ENCODE measurements around the gene MYH7. TPM values are rescaled to one million over a fixed set of nuclear protein-coding genes. Genes with fewer than 3 reads are reported as not detected.
"Not testable (repeated sequence)": the region's sequence is repeated elsewhere in the genome, so short reads cannot be mapped to it uniquely, and the experiment has no call there.

MYH7 gene
- total and polyA plus RNA-seq, 2 donors from 2014 or later = 0.06 to 1.6 TPM

DNA sequence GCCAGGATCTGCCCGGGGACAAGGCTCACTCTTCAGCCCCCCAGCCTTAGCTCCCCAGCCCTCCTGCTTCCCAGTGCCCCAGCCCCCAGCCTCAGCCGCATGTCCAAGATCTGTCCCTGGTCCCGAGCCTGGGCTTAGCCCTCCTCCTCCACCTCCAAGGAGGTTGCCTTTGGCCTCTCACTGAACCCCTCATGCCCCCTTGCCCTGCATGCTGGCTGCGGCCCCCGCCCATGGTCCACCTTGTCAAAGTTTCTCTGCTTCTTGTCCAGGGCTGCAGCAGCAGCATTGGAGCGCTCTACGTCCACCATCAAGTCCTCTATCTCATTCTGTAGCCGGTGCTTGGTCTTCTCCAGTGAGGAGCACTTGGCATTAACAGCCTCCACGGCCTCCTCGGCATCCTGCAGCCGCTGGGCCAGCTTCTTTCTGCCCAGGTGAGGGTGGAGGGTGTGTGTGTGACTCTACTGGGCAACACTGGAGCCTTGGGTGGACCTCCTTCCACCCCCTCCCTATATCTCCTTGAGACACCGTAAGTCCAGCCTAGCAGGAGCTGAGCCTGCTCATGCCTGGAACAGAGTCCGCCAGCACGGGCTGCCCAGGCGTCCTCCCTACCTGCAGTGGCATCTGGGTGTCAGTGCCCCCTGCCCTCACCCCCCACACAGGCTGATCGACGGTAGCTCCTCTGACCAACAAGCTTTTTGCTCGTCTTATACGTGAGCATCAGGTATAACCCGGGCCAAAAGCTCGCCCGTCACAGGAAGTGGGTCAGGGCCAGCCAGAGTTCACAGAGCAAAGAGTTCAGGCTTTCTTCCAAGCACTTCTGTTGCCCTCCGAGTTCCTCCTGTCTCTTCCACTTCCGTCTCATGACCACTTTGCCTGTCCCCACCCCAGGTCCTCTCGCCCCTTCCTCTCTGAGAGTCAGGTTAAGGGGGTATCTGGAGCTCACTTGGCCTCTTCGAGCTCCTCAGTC is 47.3 kb downstream of the MYH7 start:
- Histone ChIP-seq H3K4me1 (ENCODE audit: control insufficient read depth in 2 of 3, insufficient read depth in 2 of 3, low read depth in 1 of 3, low read length in 3 of 3) (no peaks in the 10 kb centered on the region), H3K9ac (ENCODE audit: low read length in 3 of 3) (no peak overlapping the region), H3K4me3 (ENCODE audit: low read length in 3 of 3) (no peak overlapping the region), H3K9me3 (ENCODE audit: control insufficient read depth in 2 of 3, insufficient read depth in 1 of 3, low read length in 3 of 3) (no peaks in the 10 kb centered on the region), H3K36me3 (ENCODE audit: control insufficient read depth in 2 of 3, insufficient read depth in 3 of 3, low read length in 3 of 3) (no peaks in the 10 kb centered on the region), H3K27me3 (ENCODE audit: control insufficient read depth, insufficient read depth, low read length) (no peaks in the 10 kb centered on the region), H3K27ac (ENCODE audit: low read depth in 2 of 2, low read length in 2 of 2) (no peak overlapping the region)
- FAIRE-seq = no peak
- TF ChIP-seq, protein P1, sequence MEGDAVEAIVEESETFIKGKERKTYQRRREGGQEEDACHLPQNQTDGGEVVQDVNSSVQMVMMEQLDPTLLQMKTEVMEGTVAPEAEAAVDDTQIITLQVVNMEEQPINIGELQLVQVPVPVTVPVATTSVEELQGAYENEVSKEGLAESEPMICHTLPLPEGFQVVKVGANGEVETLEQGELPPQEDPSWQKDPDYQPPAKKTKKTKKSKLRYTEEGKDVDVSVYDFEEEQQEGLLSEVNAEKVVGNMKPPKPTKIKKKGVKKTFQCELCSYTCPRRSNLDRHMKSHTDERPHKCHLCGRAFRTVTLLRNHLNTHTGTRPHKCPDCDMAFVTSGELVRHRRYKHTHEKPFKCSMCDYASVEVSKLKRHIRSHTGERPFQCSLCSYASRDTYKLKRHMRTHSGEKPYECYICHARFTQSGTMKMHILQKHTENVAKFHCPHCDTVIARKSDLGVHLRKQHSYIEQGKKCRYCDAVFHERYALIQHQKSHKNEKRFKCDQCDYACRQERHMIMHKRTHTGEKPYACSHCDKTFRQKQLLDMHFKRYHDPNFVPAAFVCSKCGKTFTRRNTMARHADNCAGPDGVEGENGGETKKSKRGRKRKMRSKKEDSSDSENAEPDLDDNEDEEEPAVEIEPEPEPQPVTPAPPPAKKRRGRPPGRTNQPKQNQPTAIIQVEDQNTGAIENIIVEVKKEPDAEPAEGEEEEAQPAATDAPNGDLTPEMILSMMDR (IDR thresholded peaks at IDR 0.05; ENCODE audit: borderline replicate concordance, extremely low read depth, insufficient read depth) = no peak
- DNase-seq = no peak
- intact Hi-C loops (cut with DNase I) = no loop called here

DNA sequence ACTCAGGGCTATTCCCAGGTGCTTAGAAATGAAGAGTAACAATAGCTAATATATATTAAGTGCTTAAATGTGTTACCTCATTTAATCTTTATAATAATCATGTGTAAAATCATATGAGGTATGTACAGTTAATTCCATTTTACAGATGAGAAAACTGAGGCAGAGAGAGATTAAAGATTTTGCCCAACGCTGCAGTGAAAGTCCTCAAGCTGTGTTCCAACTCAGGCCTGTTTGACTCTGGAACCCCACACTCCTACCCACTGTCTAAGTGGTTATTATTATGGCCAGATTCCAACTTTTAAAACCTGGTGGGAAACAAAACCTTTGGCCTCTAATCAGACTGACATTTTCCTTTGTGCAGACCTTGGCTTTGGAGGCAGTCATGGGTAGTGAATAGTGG is 48.5 kb downstream of the MYH7 start:
- FAIRE-seq (no peak), DNase-seq (no peak)
- H3K4me1 ChIP-seq (ENCODE audit: control insufficient read depth in 2 of 3, insufficient read depth in 2 of 3, low read depth in 1 of 3, low read length in 3 of 3) = no peaks in the 10 kb centered on the region
- H3K9ac ChIP-seq (ENCODE audit: low read length in 3 of 3) = no peak overlapping the region
- intact Hi-C loops (cut with DNase I) = no loop called here
- H3K4me3 ChIP-seq (ENCODE audit: low read length in 3 of 3) = no peak overlapping the region
- TF ChIP-seq, protein P1 (IDR thresholded peaks at IDR 0.05; ENCODE audit: borderline replicate concordance, extremely low read depth, insufficient read depth) = no peak
- H3K36me3 ChIP-seq (ENCODE audit: control insufficient read depth in 2 of 3, insufficient read depth in 3 of 3, low read length in 3 of 3) = no peaks in the 10 kb centered on the region
- H3K27me3 ChIP-seq (ENCODE audit: control insufficient read depth, insufficient read depth, low read length) = no peaks in the 10 kb centered on the region
- no peaks in the 10 kb centered on the region for H3K9me3 ChIP-seq (ENCODE audit: control insufficient read depth in 2 of 3, insufficient read depth in 1 of 3, low read length in 3 of 3)
- no peak overlapping the region for H3K27ac ChIP-seq (ENCODE audit: low read depth in 2 of 2, low read length in 2 of 2)

DNA sequence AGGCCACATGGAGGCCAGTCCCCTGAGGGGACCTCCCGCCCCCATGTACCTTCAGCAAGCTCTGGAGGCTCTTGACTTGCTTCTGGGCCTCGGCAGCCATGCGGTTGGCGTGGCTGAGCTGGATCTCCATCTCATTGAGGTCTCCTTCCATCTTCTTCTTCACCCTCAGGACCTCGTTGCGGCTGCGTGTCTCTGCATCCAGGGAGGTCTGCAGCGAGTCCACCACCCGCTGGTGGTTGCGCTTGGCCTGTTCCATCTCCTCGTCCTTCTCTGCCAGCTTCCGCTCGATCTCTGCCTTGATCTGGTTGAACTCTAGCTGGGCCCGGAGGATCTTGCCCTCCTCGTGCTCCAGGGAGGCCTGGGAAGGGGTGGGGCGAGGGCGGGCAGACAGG is 49.2 kb downstream of the MYH7 start:
- H3K27me3 ChIP-seq (ENCODE audit: control insufficient read depth, insufficient read depth, low read length); intact Hi-C loops (cut with DNase I); H3K4me1 ChIP-seq (ENCODE audit: control insufficient read depth in 2 of 3, insufficient read depth in 2 of 3, low read depth in 1 of 3, low read length in 3 of 3); H3K9ac ChIP-seq (ENCODE audit: low read length in 3 of 3); H3K4me3 ChIP-seq (ENCODE audit: low read length in 3 of 3); H3K27ac ChIP-seq (ENCODE audit: low read depth in 2 of 2, low read length in 2 of 2); DNase-seq; H3K9me3 ChIP-seq (ENCODE audit: control insufficient read depth in 2 of 3, insufficient read depth in 1 of 3, low read length in 3 of 3); FAIRE-seq; H3K36me3 ChIP-seq (ENCODE audit: control insufficient read depth in 2 of 3, insufficient read depth in 3 of 3, low read length in 3 of 3): not testable (repeated sequence)

DNA sequence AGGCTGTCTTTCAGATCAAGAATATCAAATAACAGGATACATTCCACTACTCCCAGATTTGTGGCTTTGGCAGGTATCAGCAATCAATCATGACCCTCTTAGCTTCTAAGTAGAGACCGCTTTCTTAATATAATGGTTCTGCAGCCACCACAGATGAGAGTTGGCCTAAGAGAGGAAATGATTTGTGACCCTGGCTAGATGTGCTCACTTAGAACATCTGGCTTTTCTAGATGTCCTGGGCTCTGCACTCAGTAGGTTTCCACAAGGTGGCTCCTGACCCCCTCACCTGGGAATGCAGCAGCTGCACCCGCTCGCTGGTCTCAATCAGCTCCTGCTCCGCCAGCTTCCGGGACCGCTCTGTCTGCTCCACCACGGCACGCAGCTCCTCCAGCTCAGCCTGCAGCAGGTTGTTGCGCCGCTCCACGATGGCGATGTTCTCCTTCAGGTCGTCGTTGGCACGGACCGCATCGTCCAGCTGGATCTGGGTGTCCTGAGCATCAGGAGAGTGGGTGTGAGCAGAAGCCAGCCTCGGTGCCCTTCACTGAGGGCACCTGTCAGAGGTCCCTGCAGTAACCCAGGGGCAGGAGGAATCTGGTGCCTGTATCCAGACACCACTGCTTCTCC is 49.7 kb downstream of the MYH7 start:
- DNase-seq = peak in 4 of 5 donors; percentile 54 to 75 (median 62)
- Histone ChIP-seq H3K9ac (ENCODE audit: low read length in 3 of 3) (no peak overlapping the region), H3K36me3 (ENCODE audit: control insufficient read depth in 2 of 3, insufficient read depth in 3 of 3, low read length in 3 of 3) (no peaks in the 10 kb centered on the region), H3K4me1 (ENCODE audit: control insufficient read depth in 2 of 3, insufficient read depth in 2 of 3, low read depth in 1 of 3, low read length in 3 of 3) (no peaks in the 10 kb centered on the region), H3K27ac (ENCODE audit: low read depth in 2 of 2, low read length in 2 of 2) (no peak overlapping the region), H3K4me3 (ENCODE audit: low read length in 3 of 3) (no peak overlapping the region), H3K27me3 (ENCODE audit: control insufficient read depth, insufficient read depth, low read length) (no peaks in the 10 kb centered on the region), H3K9me3 (ENCODE audit: control insufficient read depth in 2 of 3, insufficient read depth in 1 of 3, low read length in 3 of 3) (no peaks in the 10 kb centered on the region)
- TF ChIP-seq, protein P1 (IDR thresholded peaks at IDR 0.05; ENCODE audit: borderline replicate concordance, extremely low read depth, insufficient read depth) = no peak
- no peak for FAIRE-seq
- intact Hi-C loops (cut with DNase I) = no loop called here

Measured in kidney (tissue), 14 donors.